Thoracic aorta (tissue), 2 donors: ENCODE results near the gene KRT17. TPM values are rescaled to one million over a fixed set of nuclear protein-coding genes. Genes with fewer than 3 reads are reported as not detected.
A peak's percentile ranks its signal among the peaks of the same experiment; 100 is the strongest.

Experiments
- ATAC-seq: fragments of 150-250 bp; one replicate; pipeline ENCODE4 v1.8.0; 2017; ENCODE audit warnings: low read depth; ENCODE audit not compliant: insufficient number of reproducible peaks, low FRiP score
- DNase-seq: peaks from one replicate; pipeline ENCODE4 v3.0.0-alpha.2; 2020; ENCODE audit warnings: low spot score
- H3K27ac ChIP-seq, 2 donors: fragments of 200-600 bp; sonication (generic); 1 replicate in 1 of 2; 2 replicates in 1 of 2; pipeline ENCODE4 v1.5.1; 2016; ENCODE audit warnings: mild to moderate bottlenecking in 2 of 2, moderate library complexity in 2 of 2
- H3K27me3 ChIP-seq: fragments of 200-600 bp; sonication (generic); replicated peaks from 2 replicates; pipeline ENCODE4 v1.6.0; 2016; ENCODE audit warnings: mild to moderate bottlenecking; ENCODE audit not compliant: insufficient read depth
- H3K36me3 ChIP-seq: fragments of 200-600 bp; sonication (generic); one replicate; pipeline ENCODE4 v1.5.1; 2016
- H3K4me1 ChIP-seq, 2 donors: fragments of 200-600 bp; sonication (generic); 1 replicate in 1 of 2; 2 replicates in 1 of 2; pipeline versions ENCODE4 v1.5.1 to v1.6.0; 2016; ENCODE audit warnings: low read depth in 2 of 2, mild to moderate bottlenecking in 1 of 2; ENCODE audit not compliant: control insufficient read depth in 1 of 2
- H3K4me3 ChIP-seq: fragments of 200-600 bp; sonication (generic); 2 replicates; pipeline ENCODE4 v1.5.1; 2016; ENCODE audit warnings: mild to moderate bottlenecking
- H3K9me3 ChIP-seq: fragments of 200-600 bp; sonication (generic); 2 replicates; pipeline ENCODE4 v1.5.1; 2016
- CTCF ChIP-seq: fragments of 200-600 bp; sonication (generic); IDR thresholded peaks from one replicate; pipeline ENCODE4 v1.5.1; 2019; ENCODE audit warnings: antibody characterized with exemption
- total RNA-seq, 2 donors: library from RNA; depleted of rRNA; stranded (reverse); fragments of >200 nt; gene quantifications; one replicate each; pipeline versions ENCODE4 v1.1.0 to v1.2.3, GENCODE V29; 2016

The KRT17 gene
- total RNA-seq, 2 donors from 2014 or later = 74.7 to 87.1 TPM

GRCh38 chr17:41649923-41650519, 25.6 kb upstream of the KRT17 start:
- TF ChIP-seq CTCF = no peak
- Histone ChIP-seq H3K4me1 (peaks cover 11 to 32% of the 10 kb centered on the region in 2 donors), H3K9me3 (no peaks in the 10 kb centered on the region), H3K27me3 (no peaks in the 10 kb centered on the region), H3K4me3 (no peak overlapping the region), H3K36me3 (no peaks in the 10 kb centered on the region), H3K27ac (no peak overlapping the region)
- ATAC-seq = no peak
- no peak for DNase-seq

GRCh38 chr17:41648411-41649195, 24.2 kb upstream of the KRT17 start:
- no peaks in the 10 kb centered on the region for H3K36me3 ChIP-seq
- DNase-seq (peak; percentile 35), ATAC-seq (no peak)
- H3K4me1 ChIP-seq = peaks cover 11 to 32% of the 10 kb centered on the region in 2 donors
- no peaks in the 10 kb centered on the region for H3K27me3 ChIP-seq
- H3K27ac ChIP-seq = peak overlapping the region; percentile 31 to 60
- no peaks in the 10 kb centered on the region for H3K9me3 ChIP-seq
- peak overlapping the region; percentile 70 for H3K4me3 ChIP-seq
- peak; percentile 84 for TF ChIP-seq CTCF

GRCh38 chr17:41647940-41648410, 23.6 kb upstream of the KRT17 start:
- TF ChIP-seq CTCF = peak; percentile 97
- H3K4me1 ChIP-seq = peaks cover 11 to 32% of the 10 kb centered on the region in 2 donors
- ATAC-seq (peak; percentile 70), DNase-seq (peak; percentile 67)
- H3K27me3 ChIP-seq = no peaks in the 10 kb centered on the region
- peak overlapping the region; percentile 70 for H3K4me3 ChIP-seq
- no peaks in the 10 kb centered on the region for H3K36me3 ChIP-seq
- no peaks in the 10 kb centered on the region for H3K9me3 ChIP-seq
- peak overlapping the region; percentile 31 to 60 for H3K27ac ChIP-seq

GRCh38 chr17:41647038-41647813, 22.9 kb upstream of the KRT17 start:
- TF ChIP-seq CTCF = no peak
- ATAC-seq = no peak
- Histone ChIP-seq H3K27ac (no peak overlapping the region), H3K4me3 (no peak overlapping the region), H3K27me3 (no peaks in the 10 kb centered on the region), H3K36me3 (no peaks in the 10 kb centered on the region), H3K4me1 (peaks cover 11 to 30% of the 10 kb centered on the region in 2 donors), H3K9me3 (no peaks in the 10 kb centered on the region)
- DNase-seq = no peak
